ENCODE data around the gene RAMP1.
"Not testable (repeated sequence)": the region's sequence is repeated elsewhere in the genome, so short reads cannot be mapped to it uniquely, and the experiment has no call there.

The RAMP1 gene

DNA sequence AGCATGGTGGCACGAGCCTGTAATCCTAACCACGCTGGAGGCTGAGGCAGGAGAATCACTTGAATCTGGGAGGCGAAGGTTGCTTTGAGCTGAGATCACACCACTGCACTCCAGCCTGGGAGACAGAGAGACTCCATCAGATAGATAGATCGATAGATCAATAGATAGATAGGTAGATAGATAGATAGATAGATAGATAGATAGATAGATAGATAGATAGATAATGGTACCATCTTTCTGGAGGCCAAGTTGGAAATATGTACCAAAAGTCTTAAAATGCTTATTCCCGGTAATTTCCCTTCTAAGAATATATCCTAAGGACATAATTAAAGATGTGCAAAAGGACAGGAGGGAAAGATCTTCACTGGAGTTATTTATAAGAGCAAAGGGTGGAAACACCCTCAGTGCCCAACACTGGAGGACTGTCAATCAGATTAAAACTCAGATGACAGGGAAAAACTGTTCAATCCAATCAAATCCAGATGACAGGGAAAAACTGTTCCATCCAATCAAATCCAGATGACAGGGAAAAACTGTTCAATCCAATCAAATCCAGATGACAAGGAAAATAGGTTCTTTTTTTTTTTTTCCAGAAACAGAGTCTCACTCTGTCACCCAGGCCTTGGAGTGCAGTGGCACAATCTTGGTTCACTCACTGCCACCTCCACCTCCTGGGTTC is 58.4 kb downstream of the RAMP1 start:
- no peak for DNase-seq (ENCODE audit: low read depth)

DNA sequence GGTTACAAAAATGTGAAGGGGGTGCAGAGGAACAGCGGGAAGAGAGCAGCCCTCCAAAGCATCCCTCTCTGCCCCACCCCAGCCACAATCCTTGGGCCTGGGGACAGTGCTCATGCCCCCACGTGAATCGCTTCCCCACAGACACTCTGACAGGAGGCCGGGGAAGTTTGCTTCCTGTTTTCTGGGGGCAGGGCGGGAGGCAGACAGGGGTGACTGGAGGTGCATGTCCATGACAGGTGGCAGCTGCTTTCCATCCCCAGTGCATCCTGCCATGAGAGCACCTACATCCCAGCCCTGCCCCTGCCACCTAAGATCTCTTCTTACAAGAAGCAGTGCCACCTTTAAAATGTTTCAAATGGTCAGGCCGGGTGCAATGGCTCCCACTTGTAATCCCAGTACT is 60.2 kb downstream of the RAMP1 start:
- no peak for DNase-seq (ENCODE audit: low read depth)

GRCh38 chr2:237920673-237921072 is 61.2 kb downstream of the RAMP1 start:
- DNase-seq (ENCODE audit: low read depth), result no peak

DNA sequence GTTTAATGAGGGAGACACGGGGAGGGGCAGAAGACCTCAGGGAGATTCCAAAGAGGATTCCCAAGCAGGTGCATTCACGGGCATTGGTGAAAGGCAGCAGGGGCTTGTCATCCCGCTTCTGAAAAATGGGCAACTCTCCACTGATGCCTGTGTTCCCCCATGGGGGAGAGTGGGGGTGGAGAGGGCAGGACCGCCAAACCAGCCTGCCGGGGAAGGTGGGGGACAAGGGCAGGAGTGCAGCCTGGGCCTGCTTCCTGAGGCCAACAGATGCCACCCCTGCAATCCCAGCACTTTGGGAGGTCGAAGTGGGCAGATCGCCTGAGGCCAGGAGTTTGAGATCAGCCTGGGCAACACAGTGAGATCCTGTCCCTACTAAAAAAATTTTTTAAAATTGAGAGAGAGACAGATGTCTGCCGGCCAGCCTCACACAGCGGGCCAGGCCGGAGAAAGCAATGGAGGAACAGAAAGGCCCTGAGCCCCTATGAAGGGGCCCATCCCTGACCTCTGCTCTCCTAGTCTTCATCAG is 62.6 kb downstream of the RAMP1 start:
- no peak for DNase-seq (ENCODE audit: low read depth)

GRCh38 chr2:237922641-237923361 is 63.4 kb downstream of the RAMP1 start:
- DNase-seq (ENCODE audit: low read depth), result no peak

GRCh38 chr2:237923481-237924163 is 64.2 kb downstream of the RAMP1 start:
- DNase-seq (ENCODE audit: low read depth), result no peak

DNA sequence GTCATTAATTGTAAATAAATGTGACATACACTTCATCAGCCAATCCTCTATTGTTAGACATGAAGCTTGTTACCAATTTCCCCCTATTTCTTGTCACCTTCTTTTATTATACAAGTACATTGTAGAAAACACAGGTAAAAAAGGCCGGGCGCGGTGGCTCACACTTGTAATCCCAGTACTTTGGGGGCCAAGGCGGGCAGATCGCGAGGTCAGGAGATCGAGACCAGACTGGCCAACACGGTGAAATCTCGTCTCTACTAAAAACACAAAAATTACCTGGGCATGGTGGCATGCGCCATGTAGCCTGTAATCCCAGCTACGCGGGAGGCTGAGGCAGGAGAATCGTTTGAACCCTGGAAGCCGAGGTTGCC is 64.7 kb downstream of the RAMP1 start:
- DNase-seq (ENCODE audit: low read depth), result no peak

DNA sequence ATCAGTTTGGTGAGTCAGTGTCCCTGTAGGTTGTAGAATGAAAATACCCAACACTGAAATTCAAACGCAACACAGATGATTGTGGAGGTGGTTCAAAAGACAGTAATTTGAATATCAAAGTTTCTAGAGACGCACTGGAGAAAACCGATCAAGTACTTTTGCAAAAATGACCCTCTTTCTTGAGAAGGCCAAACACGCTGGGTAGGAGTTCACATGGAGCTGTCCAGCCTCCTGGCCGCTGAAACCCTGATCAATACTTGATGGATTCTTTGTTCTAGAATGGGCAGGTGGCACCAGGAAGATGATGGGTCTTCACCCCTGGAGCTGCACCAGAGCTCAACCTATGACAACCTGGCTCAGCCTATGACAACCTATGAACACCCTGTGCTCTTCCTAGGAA is 67.7 kb downstream of the RAMP1 start:
- DNase-seq (ENCODE audit: low read depth), result no peak

DNA sequence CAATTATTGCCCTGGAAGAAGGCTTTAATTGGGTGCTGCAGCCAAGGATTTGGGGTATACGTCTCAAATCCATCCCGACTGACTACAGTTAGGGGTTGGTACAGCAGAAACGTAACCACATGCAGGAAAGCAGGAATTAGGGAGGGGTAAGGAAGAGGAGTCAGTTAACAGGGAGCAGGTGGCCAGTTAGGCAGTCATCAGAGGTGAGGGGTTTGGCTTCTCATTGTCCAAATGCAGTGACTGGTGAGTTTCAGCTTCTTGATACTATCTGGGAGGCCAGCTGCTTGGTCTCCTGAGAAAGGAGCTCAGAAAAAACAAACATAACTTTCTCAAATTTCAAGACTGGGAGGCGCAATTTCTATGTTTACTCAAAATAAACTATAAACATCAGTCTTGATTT is 68.6 kb downstream of the RAMP1 start:
- no peak for DNase-seq (ENCODE audit: low read depth)

GRCh38 chr2:237929979-237930378 is 70.6 kb downstream of the RAMP1 start:
- DNase-seq (ENCODE audit: low read depth), result no peak

DNA sequence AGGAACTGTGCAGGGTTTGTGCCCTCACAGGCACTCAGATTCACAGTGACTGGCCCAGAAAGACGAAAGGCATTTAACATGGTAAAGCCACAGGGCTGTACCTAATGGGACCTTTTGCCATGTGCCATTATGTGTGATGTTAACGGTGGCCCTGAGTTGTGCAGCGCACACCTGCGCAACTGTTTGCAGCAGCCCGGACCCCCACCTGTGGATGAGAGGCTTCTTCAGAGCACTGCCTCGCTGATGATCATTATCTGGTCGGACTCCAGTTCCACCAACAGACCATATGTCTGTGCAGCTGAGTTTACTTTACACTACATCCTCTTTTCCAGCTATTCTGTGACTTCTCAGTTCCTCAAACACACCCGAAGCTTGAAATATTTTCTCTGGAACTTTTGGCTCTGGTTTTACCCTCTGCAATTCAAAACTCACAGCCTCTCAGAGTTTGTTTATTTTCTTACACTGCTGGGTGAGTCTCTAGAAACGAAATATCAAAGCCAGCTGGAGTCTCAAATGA is 71.8 kb downstream of the RAMP1 start:
- DNase-seq (ENCODE audit: low read depth), result no peak

GRCh38 chr2:237932731-237933131 is 73.3 kb downstream of the RAMP1 start:
- DNase-seq (ENCODE audit: low read depth), result no peak

GRCh38 chr2:237934186-237934585 is 74.8 kb downstream of the RAMP1 start:
- no peak for DNase-seq (ENCODE audit: low read depth)

GRCh38 chr2:237935740-237936452 is 76.5 kb downstream of the RAMP1 start:
- DNase-seq (ENCODE audit: low read depth), result no peak

GRCh38 chr2:237939251-237939650 is 79.8 kb downstream of the RAMP1 start:
- DNase-seq (ENCODE audit: low read depth), result no peak

GRCh38 chr2:237940828-237941227 is 81.4 kb downstream of the RAMP1 start:
- no peak for DNase-seq (ENCODE audit: low read depth)

DNA sequence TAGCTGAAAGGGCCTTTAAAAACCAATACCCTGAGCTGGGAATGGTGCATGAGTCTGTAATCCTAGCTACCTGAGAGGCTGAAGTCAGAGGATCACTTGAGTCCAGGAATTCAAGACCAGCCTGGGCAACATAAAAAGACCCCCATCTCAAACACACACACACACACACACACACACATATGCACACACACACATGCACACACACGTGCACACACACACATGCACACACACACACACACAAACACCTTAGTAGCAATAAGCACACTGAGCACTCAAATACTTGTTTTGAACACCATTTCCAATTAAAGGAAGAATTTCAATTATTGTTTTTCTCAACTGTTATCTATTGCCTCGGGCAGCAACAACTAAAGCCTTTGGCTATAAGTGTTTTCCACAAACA is 81.8 kb downstream of the RAMP1 start:
- DNase-seq (ENCODE audit: low read depth), result no peak

- DNase-seq (ENCODE audit: low read depth), result no peak
Measured at GRCh38 chr2:237942513-237942899, 83.1 kb downstream of the RAMP1 start.

- no peak for DNase-seq (ENCODE audit: low read depth)
Measured at GRCh38 chr2:237943395-237944094, 84.1 kb downstream of the RAMP1 start.

DNA sequence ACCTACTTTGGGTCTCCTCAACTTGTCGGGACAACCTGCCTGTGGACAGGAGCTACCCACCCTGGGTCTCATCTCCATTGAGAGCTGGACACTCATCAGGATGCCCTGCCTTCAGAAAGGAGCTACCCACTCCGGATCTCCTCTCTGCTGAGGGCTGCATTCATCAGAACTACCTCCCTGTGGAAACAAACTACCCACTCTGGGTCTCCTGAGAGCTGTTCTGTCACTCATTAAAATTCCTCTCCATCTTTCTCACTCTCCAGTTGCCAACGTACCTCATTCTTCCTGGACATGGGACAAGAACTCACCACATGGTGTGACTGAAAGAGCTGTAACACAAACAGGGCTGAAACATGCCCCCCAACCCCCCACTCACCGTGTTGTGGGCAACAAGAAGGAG is 84.9 kb downstream of the RAMP1 start:
- DNase-seq (ENCODE audit: low read depth), result no peak

DNA sequence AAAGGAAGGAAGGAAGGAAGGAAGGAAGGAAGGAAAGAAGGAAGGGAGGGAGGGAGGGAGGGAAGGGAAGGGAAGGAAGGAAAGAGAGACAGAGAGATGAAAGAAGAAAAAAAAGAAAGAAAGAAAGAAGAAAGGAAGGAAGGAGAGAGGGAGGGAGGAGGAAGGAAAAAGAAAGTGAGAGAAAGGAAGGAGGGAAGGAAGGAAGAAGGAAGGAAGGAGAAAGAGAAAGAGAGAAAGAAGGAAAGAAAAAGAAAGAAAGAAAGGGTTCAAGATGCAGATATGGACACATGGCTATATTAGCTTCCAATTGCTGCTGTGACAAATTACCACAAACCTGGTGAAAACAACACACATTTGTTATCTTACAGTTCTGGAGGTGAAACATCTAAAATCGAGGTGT is 87.0 kb downstream of the RAMP1 start:
- no peak for DNase-seq (ENCODE audit: low read depth)

DNA sequence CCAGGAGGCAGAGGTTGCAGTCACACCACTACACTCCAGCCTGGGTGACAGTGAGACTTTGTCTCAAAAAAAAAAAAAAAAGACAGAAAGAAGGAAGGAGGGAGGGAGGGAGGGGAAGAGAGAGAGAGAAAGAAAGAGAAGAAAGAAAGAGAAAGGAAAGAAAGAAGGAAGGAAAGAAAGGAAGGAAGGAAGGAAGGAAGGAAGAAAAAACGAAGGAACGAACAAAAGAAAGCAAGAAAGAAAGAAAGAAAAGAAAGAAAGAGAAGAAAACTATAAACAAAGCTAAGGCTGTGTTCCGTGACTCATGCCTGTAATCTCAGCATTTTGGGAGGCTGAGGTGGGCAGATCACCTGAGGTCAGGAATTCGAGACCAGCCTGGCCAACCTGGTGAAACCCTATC is 91.9 kb downstream of the RAMP1 start:
- DNase-seq (ENCODE audit: low read depth), result not testable (repeated sequence)

All from CMK (cell line).